Measurements from ENCODE around the gene OGFOD1. TPM values are rescaled to one million over a fixed set of nuclear protein-coding genes. Genes with fewer than 3 reads are reported as not detected.

Gene OGFOD1
- total RNA-seq, 1 experiment from 2014 or later = 55.5 TPM

DNA sequence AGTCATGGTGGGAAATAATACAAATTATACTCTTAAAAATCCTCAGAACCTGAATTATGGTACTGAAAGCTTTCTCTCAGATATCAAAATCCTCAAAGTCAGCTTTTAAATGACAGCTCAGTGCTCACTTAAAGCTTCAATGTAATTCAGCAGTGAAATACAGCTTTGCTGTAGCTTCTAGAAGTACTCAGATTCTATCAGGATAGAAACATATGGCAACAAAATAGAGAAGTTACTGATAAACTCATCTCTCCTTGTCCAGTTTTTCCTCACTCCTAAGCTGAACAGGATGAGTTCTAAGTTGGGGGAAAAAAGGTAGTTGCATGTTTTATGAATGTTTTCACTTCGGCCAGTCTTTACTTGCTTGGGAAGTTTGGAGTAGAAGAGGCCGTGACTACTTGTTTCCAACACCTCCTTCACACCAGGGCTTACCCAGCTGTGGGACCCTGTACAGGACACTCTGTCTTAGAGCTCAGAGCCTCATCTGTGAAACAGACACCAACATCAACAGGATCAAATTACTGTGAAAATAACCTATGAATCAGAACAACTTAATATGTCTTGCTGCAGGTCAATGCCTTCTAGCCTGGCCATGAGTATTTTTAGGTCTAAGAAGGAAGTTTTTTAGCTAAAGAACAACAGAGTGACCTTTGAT lies 30.2 kb downstream of the OGFOD1 start:
- Histone ChIP-seq H3K27me3 (ENCODE audit: low read length) (no peaks in the 10 kb centered on the region), H3K4me2 (ENCODE audit: low read length) (no peak overlapping the region), H3K9me3 (ENCODE audit: low read length) (no peaks in the 10 kb centered on the region), H3K79me2 (ENCODE audit: low read length) (no peaks in the 10 kb centered on the region), H3K27ac (ENCODE audit: low read length) (no peak overlapping the region), H2AFZ (ENCODE audit: low read length) (no peak overlapping the region), H3K4me3 (ENCODE audit: low read length) (no peak overlapping the region), H3K36me3 (ENCODE audit: low read depth, low read length) (peaks cover 18% of the 10 kb centered on the region), H3F3A (ENCODE audit: low read length, unreplicated experiment) (no peaks in the 10 kb centered on the region), H4K20me1 (ENCODE audit: low read length) (no peaks in the 10 kb centered on the region), H3K9me2 (replicated peaks; ENCODE audit: low read length) (no peaks in the 10 kb centered on the region), H3K9ac (ENCODE audit: low read length) (no peak overlapping the region), H3K4me1 (ENCODE audit: insufficient read depth, low read length) (peaks cover 10% of the 10 kb centered on the region)
- TF ChIP-seq EZH2phosphoT487 (IDR thresholded peaks at IDR 0.05; ENCODE audit: borderline replicate concordance, low read length) (no peak), CTCF (conservative IDR thresholded peaks at IDR 0.05; ENCODE audit: low read depth, low read length) (no peak), EZH2 (IDR thresholded peaks at IDR 0.05; ENCODE audit: low read length, unreplicated experiment) (no peak)
- CTCF ChIA-PET = no interaction called here
- ATAC-seq = peak; percentile 41; the same call in 1 of the 2 replicates
- DNase-seq = peak; percentile 2
- intact Hi-C loops (cut with micrococcal nuclease) = no loop called here
- BruUV-seq (replicated peaks) = no TSS peak
- POLR2A ChIA-PET (ENCODE audit: unreplicated experiment) = no interaction called here

DNA sequence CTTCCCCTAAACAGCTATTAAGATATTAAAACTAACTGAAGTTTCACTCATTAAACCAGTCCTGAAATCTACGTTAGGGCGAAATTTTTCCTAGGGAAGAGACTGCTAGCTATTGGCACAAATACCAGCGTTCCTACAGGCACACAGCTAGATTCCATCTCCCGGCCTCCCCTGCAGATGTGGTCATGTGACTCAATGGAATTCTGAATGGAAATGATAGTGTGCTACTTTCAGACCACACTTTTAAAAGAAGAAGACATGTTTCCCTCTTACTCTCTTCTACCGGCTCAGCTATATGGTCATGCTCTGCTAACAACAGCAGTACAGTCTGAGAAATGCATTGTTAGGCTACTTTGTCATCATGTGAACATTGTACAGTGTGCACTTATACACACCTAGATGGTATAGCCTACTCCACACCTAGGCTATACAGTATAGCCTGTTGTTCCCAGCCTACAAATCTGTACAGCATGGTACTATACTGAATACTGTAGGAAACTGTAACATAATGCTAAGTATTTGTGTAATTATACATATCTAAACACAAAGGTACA lies 31.4 kb downstream of the OGFOD1 start:
- DNase-seq (no peak), ATAC-seq (no peak; the same call in 1 of the 2 replicates)
- Histone ChIP-seq H3K79me2 (ENCODE audit: low read length) (no peaks in the 10 kb centered on the region), H3K9me2 (replicated peaks; ENCODE audit: low read length) (no peaks in the 10 kb centered on the region), H3F3A (ENCODE audit: low read length, unreplicated experiment) (no peaks in the 10 kb centered on the region), H2AFZ (ENCODE audit: low read length) (no peak overlapping the region), H3K9ac (ENCODE audit: low read length) (no peak overlapping the region), H4K20me1 (ENCODE audit: low read length) (no peaks in the 10 kb centered on the region), H3K4me3 (ENCODE audit: low read length) (no peak overlapping the region), H3K36me3 (ENCODE audit: low read depth, low read length) (peaks cover 11% of the 10 kb centered on the region), H3K27ac (ENCODE audit: low read length) (no peak overlapping the region), H3K4me1 (ENCODE audit: insufficient read depth, low read length) (no peaks in the 10 kb centered on the region; the same call in 1 of the 2 replicates), H3K27me3 (ENCODE audit: low read length) (no peaks in the 10 kb centered on the region), H3K9me3 (ENCODE audit: low read length) (no peaks in the 10 kb centered on the region), H3K4me2 (ENCODE audit: low read length) (no peak overlapping the region)
- no TSS peak for BruUV-seq (replicated peaks)
- intact Hi-C loops (cut with micrococcal nuclease) = no loop called here
- TF ChIP-seq EZH2 (IDR thresholded peaks at IDR 0.05; ENCODE audit: low read length, unreplicated experiment) (no peak), CTCF (conservative IDR thresholded peaks at IDR 0.05; ENCODE audit: low read depth, low read length) (no peak), EZH2phosphoT487 (IDR thresholded peaks at IDR 0.05; ENCODE audit: borderline replicate concordance, low read length) (no peak)
- ChIA-PET POLR2A (ENCODE audit: unreplicated experiment) (no interaction called here), CTCF (no interaction called here)

DNA sequence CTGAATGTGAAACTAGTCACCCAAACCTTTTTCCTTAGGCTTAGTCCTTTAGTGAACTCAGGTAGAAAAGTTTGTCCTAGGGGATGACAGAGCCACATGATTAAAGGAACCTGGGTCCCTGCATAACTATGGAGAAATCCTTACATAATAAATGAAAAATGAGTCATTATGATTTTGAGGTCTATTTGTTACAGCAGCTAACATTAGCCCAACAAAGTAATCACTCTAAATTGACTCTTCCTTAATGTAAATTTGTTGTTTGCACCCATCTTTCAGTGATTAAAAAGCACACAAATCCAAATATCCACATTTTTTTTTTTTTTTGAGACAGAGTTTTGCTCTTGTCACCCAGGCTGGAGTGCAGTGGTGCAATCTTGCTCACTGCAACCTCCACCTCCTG lies 32.0 kb downstream of the OGFOD1 start:
- Histone ChIP-seq H3K4me2 (ENCODE audit: low read length) (no peak overlapping the region), H3K9me3 (ENCODE audit: low read length) (no peaks in the 10 kb centered on the region), H3K9me2 (replicated peaks; ENCODE audit: low read length) (no peaks in the 10 kb centered on the region), H4K20me1 (ENCODE audit: low read length) (no peaks in the 10 kb centered on the region), H3K79me2 (ENCODE audit: low read length) (no peaks in the 10 kb centered on the region), H3K4me1 (ENCODE audit: insufficient read depth, low read length) (no peaks in the 10 kb centered on the region; the same call in 1 of the 2 replicates), H2AFZ (ENCODE audit: low read length) (no peak overlapping the region), H3K27ac (ENCODE audit: low read length) (no peak overlapping the region), H3F3A (ENCODE audit: low read length, unreplicated experiment) (no peaks in the 10 kb centered on the region), H3K4me3 (ENCODE audit: low read length) (no peak overlapping the region), H3K9ac (ENCODE audit: low read length) (no peak overlapping the region), H3K27me3 (ENCODE audit: low read length) (no peaks in the 10 kb centered on the region), H3K36me3 (ENCODE audit: low read depth, low read length) (peaks cover 11% of the 10 kb centered on the region)
- intact Hi-C loops (cut with micrococcal nuclease) = no loop called here
- DNase-seq (no peak), ATAC-seq (no peak)
- TF ChIP-seq EZH2phosphoT487 (IDR thresholded peaks at IDR 0.05; ENCODE audit: borderline replicate concordance, low read length) = no peak
- TF ChIP-seq EZH2 (IDR thresholded peaks at IDR 0.05; ENCODE audit: low read length, unreplicated experiment) = no peak
- no peak for TF ChIP-seq CTCF (conservative IDR thresholded peaks at IDR 0.05; ENCODE audit: low read depth, low read length)
- POLR2A ChIA-PET (ENCODE audit: unreplicated experiment) = no interaction called here
- no TSS peak for BruUV-seq (replicated peaks)
- CTCF ChIA-PET = no interaction called here

Data from PC-3 (cell line).